Measurements from ENCODE around the gene WWOX. TPM values are rescaled to one million over a fixed set of nuclear protein-coding genes. Genes with fewer than 3 reads are reported as not detected.
A peak's percentile ranks its signal among the peaks of the same experiment; 100 is the strongest.

The WWOX gene
- total and polyA plus RNA-seq, 4 experiments from 2014 or later = 10.4 to 23.1 (median 17.5) TPM

DNA sequence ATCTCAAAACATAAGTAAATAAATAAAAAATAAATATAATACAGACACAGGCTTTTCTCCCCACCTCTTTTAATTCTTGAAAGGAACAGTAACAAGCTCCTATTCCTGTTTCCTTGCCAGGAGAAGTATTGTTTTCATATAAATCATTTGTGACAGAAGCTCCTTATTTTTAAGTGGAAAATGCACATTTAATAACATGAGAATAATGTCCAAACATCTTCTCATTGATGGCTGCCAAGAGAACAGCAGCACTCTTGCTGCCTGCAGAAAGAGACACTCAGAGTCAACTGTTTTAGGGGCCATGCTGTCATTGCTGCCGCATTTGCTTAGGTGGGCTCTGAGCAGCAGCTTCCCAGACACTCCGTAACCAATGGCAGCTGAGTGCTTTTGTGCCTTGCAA lies 580.1 kb downstream of the WWOX start:
- Histone ChIP-seq H3K36me3 (ENCODE audit: insufficient read depth, low read length) (no peaks in the 10 kb centered on the region), H3K27ac (ENCODE audit: low read depth, low read length) (no peak overlapping the region), H3K4me1 (ENCODE audit: insufficient read depth, low read length) (no peaks in the 10 kb centered on the region), H3K4me3 (ENCODE audit: low read length in 2 of 2) (no peak overlapping the region), H3K27me3 (ENCODE audit: insufficient read depth, low read length) (no peaks in the 10 kb centered on the region), H3K9me3 (ENCODE audit: control insufficient read depth in 1 of 2, low read length in 2 of 2) (no peaks in the 10 kb centered on the region)
- H3K36me3 Mint-ChIP-seq = no peaks in the 10 kb centered on the region
- CTCF ChIA-PET (ENCODE audit: partially characterized antibody) = no interaction called here
- no peak overlapping the region for H3K27ac Mint-ChIP-seq
- H3K27me3 Mint-ChIP-seq = no peaks in the 10 kb centered on the region
- no peak overlapping the region for H3K4me3 Mint-ChIP-seq
- POLR2A ChIA-PET (ENCODE audit: partially characterized antibody) = no interaction called here
- no peaks in the 10 kb centered on the region for H3K9me3 Mint-ChIP-seq
- no peaks in the 10 kb centered on the region for H3K4me1 Mint-ChIP-seq
- intact Hi-C loops (cut with micrococcal nuclease) = no loop called here
- no peak for DNase-seq

- Mint-ChIP-seq H3K27me3 (no peaks in the 10 kb centered on the region), H3K27ac (no peak overlapping the region)
- CTCF ChIA-PET (ENCODE audit: partially characterized antibody) = no interaction called here
Observed at GRCh38 chr16:78681743-78682142, 582.3 kb downstream of the WWOX start.

GRCh38 chr16:78684030-78684611 lies 584.7 kb downstream of the WWOX start:
- Histone ChIP-seq H3K27me3 (ENCODE audit: insufficient read depth, low read length) (no peaks in the 10 kb centered on the region), H3K4me3 (ENCODE audit: low read length in 2 of 2) (no peak overlapping the region), H3K4me1 (ENCODE audit: insufficient read depth, low read length) (no peaks in the 10 kb centered on the region), H3K9me3 (ENCODE audit: control insufficient read depth in 1 of 2, low read length in 2 of 2) (no peaks in the 10 kb centered on the region), H3K36me3 (ENCODE audit: insufficient read depth, low read length) (no peaks in the 10 kb centered on the region), H3K27ac (ENCODE audit: low read depth, low read length) (no peak overlapping the region)
- intact Hi-C loops (cut with micrococcal nuclease) = no loop called here
- ChIA-PET POLR2A (ENCODE audit: partially characterized antibody) (no interaction called here), CTCF (ENCODE audit: partially characterized antibody) (interaction anchor here (1.1 kb wide), 1 partner anchor 86 kb away, joined by 4 read pairs; no protein-coding TSS in a partner anchor)
- Mint-ChIP-seq H3K4me3 (no peak overlapping the region), H3K36me3 (no peaks in the 10 kb centered on the region), H3K27ac (no peak overlapping the region), H3K27me3 (no peaks in the 10 kb centered on the region), H3K4me1 (no peaks in the 10 kb centered on the region), H3K9me3 (no peaks in the 10 kb centered on the region)
- DNase-seq = no peak

More at GRCh38 chr16:78681743-78682142, 582.3 kb downstream of the WWOX start:
- Histone ChIP-seq H3K27me3 (ENCODE audit: insufficient read depth, low read length) (no peaks in the 10 kb centered on the region), H3K9me3 (ENCODE audit: control insufficient read depth in 1 of 2, low read length in 2 of 2) (no peaks in the 10 kb centered on the region), H3K4me3 (ENCODE audit: low read length in 2 of 2) (no peak overlapping the region), H3K4me1 (ENCODE audit: insufficient read depth, low read length) (no peaks in the 10 kb centered on the region), H3K27ac (ENCODE audit: low read depth, low read length) (no peak overlapping the region), H3K36me3 (ENCODE audit: insufficient read depth, low read length) (no peaks in the 10 kb centered on the region)
- no peaks in the 10 kb centered on the region for H3K9me3 Mint-ChIP-seq
- no peaks in the 10 kb centered on the region for H3K36me3 Mint-ChIP-seq
- no peaks in the 10 kb centered on the region for H3K4me1 Mint-ChIP-seq
- intact Hi-C loops (cut with micrococcal nuclease) = no loop called here
- no peak for DNase-seq
- POLR2A ChIA-PET (ENCODE audit: partially characterized antibody) = no interaction called here
- H3K4me3 Mint-ChIP-seq = no peak overlapping the region

DNA sequence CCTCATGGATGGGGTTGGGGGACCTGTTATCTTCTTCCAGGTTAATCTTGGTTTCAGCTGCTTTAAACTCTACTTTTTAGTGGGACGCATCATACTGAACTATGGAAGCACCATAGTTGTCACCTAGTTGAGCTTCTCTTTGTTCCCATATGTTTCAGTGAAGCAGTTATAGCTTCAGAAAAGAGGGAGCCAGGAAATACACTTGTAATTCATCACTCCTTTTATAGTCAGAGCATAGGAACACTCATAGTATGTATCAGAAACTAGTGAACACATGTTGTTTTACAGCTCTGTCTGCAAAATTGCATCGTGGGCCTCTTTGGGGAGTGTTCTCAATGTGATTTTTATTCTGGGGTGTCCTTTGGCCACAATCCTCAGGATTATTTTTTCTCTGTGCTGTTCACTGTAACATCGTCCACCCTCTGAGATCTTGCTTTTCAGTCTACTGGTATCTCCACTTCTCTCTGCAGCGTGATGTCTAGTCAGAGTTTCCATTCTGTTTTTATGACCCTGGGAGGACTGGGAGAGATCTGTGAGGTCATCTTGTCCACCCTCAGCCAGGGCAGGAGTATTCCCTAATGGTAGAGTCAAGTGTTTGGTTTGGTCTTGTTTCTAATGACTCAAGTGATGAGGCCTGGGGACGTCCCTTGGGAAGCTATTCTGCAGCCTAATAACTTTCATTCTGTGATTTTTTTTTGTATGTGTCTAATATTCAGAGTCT lies 585.4 kb downstream of the WWOX start:
- H3K4me3 Mint-ChIP-seq = no peak overlapping the region
- no peaks in the 10 kb centered on the region for H3K36me3 ChIP-seq (ENCODE audit: insufficient read depth, low read length)
- POLR2A ChIA-PET (ENCODE audit: partially characterized antibody) = no interaction called here
- H3K27me3 ChIP-seq (ENCODE audit: insufficient read depth, low read length) = no peaks in the 10 kb centered on the region
- H3K4me3 ChIP-seq (ENCODE audit: low read length in 2 of 2) = no peak overlapping the region
- H3K27me3 Mint-ChIP-seq = no peaks in the 10 kb centered on the region
- DNase-seq = no peak
- intact Hi-C loops (cut with micrococcal nuclease) = no loop called here
- no peak overlapping the region for H3K27ac ChIP-seq (ENCODE audit: low read depth, low read length)
- H3K27ac Mint-ChIP-seq = no peak overlapping the region
- CTCF ChIA-PET (ENCODE audit: partially characterized antibody) = interaction anchor here (1.1 kb wide), 1 partner anchor 85 kb away, joined by 4 read pairs; no protein-coding TSS in a partner anchor
- H3K9me3 ChIP-seq (ENCODE audit: control insufficient read depth in 1 of 2, low read length in 2 of 2) = no peaks in the 10 kb centered on the region
- H3K4me1 Mint-ChIP-seq = no peaks in the 10 kb centered on the region
- no peaks in the 10 kb centered on the region for H3K4me1 ChIP-seq (ENCODE audit: insufficient read depth, low read length)
- no peaks in the 10 kb centered on the region for H3K36me3 Mint-ChIP-seq
- no peaks in the 10 kb centered on the region for H3K9me3 Mint-ChIP-seq

DNA sequence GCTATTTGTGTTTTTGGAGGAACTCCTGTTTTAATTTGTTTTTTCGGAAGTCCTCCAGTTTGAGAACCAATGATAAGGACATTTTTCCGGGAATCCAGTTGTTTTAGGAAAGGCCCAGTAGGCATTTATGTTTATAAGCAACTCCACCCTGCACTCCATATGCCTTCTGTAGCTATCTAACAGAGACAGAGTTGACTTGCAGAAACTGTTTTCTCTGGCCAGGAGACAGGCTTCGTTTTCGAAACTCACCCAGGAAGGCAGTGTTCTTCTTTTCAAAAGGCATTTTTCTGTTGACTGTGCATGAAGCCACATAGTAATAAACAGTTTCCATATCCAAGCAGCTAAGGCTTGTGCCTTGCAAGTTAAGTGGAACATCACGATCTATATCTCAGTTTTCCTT lies 587.1 kb downstream of the WWOX start:
- H3K36me3 ChIP-seq (ENCODE audit: insufficient read depth, low read length) = no peaks in the 10 kb centered on the region
- H3K9me3 ChIP-seq (ENCODE audit: control insufficient read depth in 1 of 2, low read length in 2 of 2) = no peaks in the 10 kb centered on the region
- no peaks in the 10 kb centered on the region for H3K4me1 Mint-ChIP-seq
- no peak overlapping the region for H3K4me3 ChIP-seq (ENCODE audit: low read length in 2 of 2)
- CTCF ChIA-PET (ENCODE audit: partially characterized antibody) = no interaction called here
- POLR2A ChIA-PET (ENCODE audit: partially characterized antibody) = no interaction called here
- H3K4me3 Mint-ChIP-seq = no peak overlapping the region
- DNase-seq = no peak
- no peaks in the 10 kb centered on the region for H3K36me3 Mint-ChIP-seq
- no peaks in the 10 kb centered on the region for H3K9me3 Mint-ChIP-seq
- H3K4me1 ChIP-seq (ENCODE audit: insufficient read depth, low read length) = no peaks in the 10 kb centered on the region
- H3K27me3 Mint-ChIP-seq = no peaks in the 10 kb centered on the region
- H3K27me3 ChIP-seq (ENCODE audit: insufficient read depth, low read length) = no peaks in the 10 kb centered on the region
- intact Hi-C loops (cut with micrococcal nuclease) = no loop called here
- no peak overlapping the region for H3K27ac Mint-ChIP-seq
- no peak overlapping the region for H3K27ac ChIP-seq (ENCODE audit: low read depth, low read length)

- no peaks in the 10 kb centered on the region for H3K9me3 ChIP-seq (ENCODE audit: control insufficient read depth in 1 of 2, low read length in 2 of 2)
- CTCF ChIA-PET (ENCODE audit: partially characterized antibody) = no interaction called here
- no peak overlapping the region for H3K27ac ChIP-seq (ENCODE audit: low read depth, low read length)
- no peak overlapping the region for H3K27ac Mint-ChIP-seq
- no peak overlapping the region for H3K4me3 ChIP-seq (ENCODE audit: low read length in 2 of 2)
- no peaks in the 10 kb centered on the region for H3K36me3 ChIP-seq (ENCODE audit: insufficient read depth, low read length)
- no peak for DNase-seq
- no peaks in the 10 kb centered on the region for H3K27me3 Mint-ChIP-seq
- no peaks in the 10 kb centered on the region for H3K9me3 Mint-ChIP-seq
- H3K27me3 ChIP-seq (ENCODE audit: insufficient read depth, low read length) = no peaks in the 10 kb centered on the region
- no peaks in the 10 kb centered on the region for H3K36me3 Mint-ChIP-seq
- no peaks in the 10 kb centered on the region for H3K4me1 Mint-ChIP-seq
- POLR2A ChIA-PET (ENCODE audit: partially characterized antibody) = no interaction called here
- no peaks in the 10 kb centered on the region for H3K4me1 ChIP-seq (ENCODE audit: insufficient read depth, low read length)
- no peak overlapping the region for H3K4me3 Mint-ChIP-seq
- intact Hi-C loops (cut with micrococcal nuclease) = no loop called here
Observed at GRCh38 chr16:78689028-78689427, 589.6 kb downstream of the WWOX start.

DNA sequence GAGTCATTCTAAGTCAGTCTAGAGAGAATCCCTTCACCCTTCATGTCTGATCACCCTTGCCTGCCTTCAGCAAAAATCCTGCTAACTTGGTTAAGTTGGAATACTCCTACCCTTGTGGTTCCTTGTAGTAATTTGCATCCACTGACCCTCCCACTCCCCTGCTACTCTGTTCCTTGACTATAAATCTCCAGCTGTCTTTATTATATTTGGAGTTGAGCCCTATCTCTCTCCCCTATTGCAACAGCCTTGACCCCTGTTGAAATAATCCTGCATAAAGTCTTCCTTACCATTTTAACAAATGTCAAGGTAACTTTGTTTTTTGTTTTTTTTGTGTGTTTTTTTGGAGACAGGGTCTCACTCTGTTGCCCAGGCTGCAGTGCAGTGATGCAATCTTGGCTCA lies 590.1 kb downstream of the WWOX start:
- Histone ChIP-seq H3K36me3 (ENCODE audit: insufficient read depth, low read length) (no peaks in the 10 kb centered on the region), H3K4me3 (ENCODE audit: low read length in 2 of 2) (no peak overlapping the region), H3K4me1 (ENCODE audit: insufficient read depth, low read length) (no peaks in the 10 kb centered on the region), H3K27ac (ENCODE audit: low read depth, low read length) (no peak overlapping the region), H3K27me3 (ENCODE audit: insufficient read depth, low read length) (no peaks in the 10 kb centered on the region), H3K9me3 (ENCODE audit: control insufficient read depth in 1 of 2, low read length in 2 of 2) (no peaks in the 10 kb centered on the region)
- H3K27ac Mint-ChIP-seq = peak overlapping the region in 1 of 7 donors; percentile 10
- H3K4me3 Mint-ChIP-seq = peak overlapping the region in 1 of 8 donors; percentile 7
- H3K27me3 Mint-ChIP-seq = no peaks in the 10 kb centered on the region
- intact Hi-C loops (cut with micrococcal nuclease) = no loop called here
- no peaks in the 10 kb centered on the region for H3K4me1 Mint-ChIP-seq
- H3K36me3 Mint-ChIP-seq = no peaks in the 10 kb centered on the region
- no peak for DNase-seq
- ChIA-PET POLR2A (ENCODE audit: partially characterized antibody) (no interaction called here), CTCF (ENCODE audit: partially characterized antibody) (no interaction called here)
- H3K9me3 Mint-ChIP-seq = no peaks in the 10 kb centered on the region
